Activated B cell treated with CpG ODN at 0.5 μM for 24 hours (primary cell): ENCODE data around the gene AMFR. TPM values are rescaled to one million over a fixed set of nuclear protein-coding genes. Genes with fewer than 3 reads are reported as not detected.
A peak's percentile ranks its signal among the peaks of the same experiment; 100 is the strongest.

Source experiments
- ATAC-seq: fragments of 200-7000 bp; cut with Tn5 transposase; one replicate; pipeline ENCODE4 v1.10.0; 2021; ENCODE audit warnings: low read depth, mild to moderate bottlenecking, moderate library complexity
- CTCF ChIA-PET: fragments of 350-600 bp; sonication (Branson Sonifier 250); formaldehyde crosslinking; loops from one replicate; lab custom pipeline; 2021; ENCODE audit warnings: antibody characterized with exemption; lab: Charles Lee
- POLR2A ChIA-PET: fragments of 350-600 bp; sonication (Branson Sonifier 250); formaldehyde crosslinking; loops from one replicate; lab custom pipeline; 2021; ENCODE audit warnings: antibody characterized with exemption; lab: Charles Lee
- DNase-seq: peaks from one replicate; pipeline ENCODE4 v3.0.0; 2022
- H3K27ac Mint-ChIP-seq: one replicate; pipeline ENCODE4 v1.8.0; 2020; ENCODE audit warnings: mixed read lengths
- H3K27me3 Mint-ChIP-seq: one replicate; pipeline ENCODE4 v1.8.0; 2021; ENCODE audit warnings: mixed read lengths
- H3K36me3 Mint-ChIP-seq: one replicate; pipeline ENCODE4 v1.8.0; 2021; ENCODE audit warnings: low read depth, mixed read lengths
- H3K4me1 Mint-ChIP-seq: one replicate; pipeline ENCODE4 v1.8.0; 2021; ENCODE audit warnings: mixed read lengths
- H3K4me3 Mint-ChIP-seq: one replicate; pipeline ENCODE4 v1.8.0; 2020; ENCODE audit warnings: mild to moderate bottlenecking, mixed read lengths
- H3K9me3 Mint-ChIP-seq: one replicate; pipeline ENCODE4 v1.8.0; 2020; ENCODE audit warnings: mixed read lengths
- CTCF ChIP-seq: fragments of 200-600 bp; IDR thresholded peaks from one replicate; pipeline ENCODE4 v1.8.0; 2022; ENCODE audit warnings: antibody characterized with exemption, mild to moderate bottlenecking
- intact Hi-C: fragments of 100-400 bp; cut with micrococcal nuclease; formaldehyde crosslinking; loops from one replicate; pipeline ENCODE4 v1.15.1; 2024
- total RNA-seq: library from RNA; stranded (reverse); gene quantifications from 2 replicates; pipeline ENCODE4 v1.2.3, GENCODE V29; 2022

AMFR gene
- total RNA-seq, 1 donor from 2014 or later: 134 TPM

GRCh38 chr16:56451753-56452689 lies 26.7 kb upstream of the AMFR start:
- ChIA-PET CTCF (interaction anchor here (1.0 to 1.5 kb wide), 3 partner anchors 24 to 250 kb away, joined by 4 to 5 read pairs (median 4); no protein-coding TSS in a partner anchor), POLR2A (interaction anchor here (0.7 to 1.4 kb wide), 11 partner anchors 8 to 734 kb away, joined by 3 to 9 read pairs (median 3); partner anchors contain the start of genes AMFR, BBS2, PSME3IP1 and RSPRY1)
- DNase-seq: no peak
- peak; percentile 35 for ATAC-seq
- Mint-ChIP-seq H3K9me3 (no peaks in the 10 kb centered on the region), H3K4me1 (peaks cover 39% of the 10 kb centered on the region), H3K36me3 (peaks cover 60% of the 10 kb centered on the region), H3K27ac (peak overlapping the region; percentile 97), H3K27me3 (no peaks in the 10 kb centered on the region), H3K4me3 (peak overlapping the region; percentile 99)
- TF ChIP-seq CTCF: no peak
- intact Hi-C loops: loop anchor here (1.0 kb wide), 5 partner anchors 27 to 734 kb away; partner anchors contain the start of genes AMFR, PSME3IP1 and RSPRY1

GRCh38 chr16:56450986-56451752 lies 25.8 kb upstream of the AMFR start, which contains the start of the genes NUDT21 and OGFOD1:
NUDT21 (minus strand) TSS chr16:56451332; CDS start chr16:56451202, 130 bp downstream.
OGFOD1 (plus strand) TSS chr16:56451554; CDS start chr16:56451613, 59 bp downstream.
- H3K9me3 Mint-ChIP-seq: no peaks in the 10 kb centered on the region
- peaks cover 61% of the 10 kb centered on the region for H3K36me3 Mint-ChIP-seq
- H3K27me3 Mint-ChIP-seq: no peaks in the 10 kb centered on the region
- DNase-seq: peak; percentile 73
- peaks cover 41% of the 10 kb centered on the region for H3K4me1 Mint-ChIP-seq
- peak within 1 kb of the TSS; percentile 99 for H3K4me3 Mint-ChIP-seq
- intact Hi-C loops: loop anchor here (1.0 kb wide), 5 partner anchors 26 to 735 kb away; partner anchors contain the start of genes AMFR, PSME3IP1 and RSPRY1
- H3K27ac Mint-ChIP-seq: peak within 1 kb of the TSS; percentile 97
- TF ChIP-seq CTCF: no peak
- ChIA-PET CTCF (interaction anchor here (1.0 to 1.5 kb wide), 3 partner anchors 23 to 250 kb away, joined by 4 to 5 read pairs (median 4); no protein-coding TSS in a partner anchor), POLR2A (interaction anchor here (0.5 to 1.4 kb wide), 12 partner anchors 9 to 735 kb away, joined by 3 to 9 read pairs (median 4); partner anchors contain the start of genes BBS2, PSME3IP1 and RSPRY1)
- ATAC-seq: peak; percentile 99

- Mint-ChIP-seq H3K9me3 (no peaks in the 10 kb centered on the region), H3K4me1 (peaks cover 41% of the 10 kb centered on the region), H3K27ac (peak overlapping the region; percentile 97), H3K27me3 (no peaks in the 10 kb centered on the region), H3K36me3 (peaks cover 61% of the 10 kb centered on the region), H3K4me3 (peak overlapping the region; percentile 99)
- CTCF ChIA-PET: interaction anchor here (1.0 to 1.5 kb wide), 3 partner anchors 23 to 251 kb away, joined by 4 to 5 read pairs (median 4); no protein-coding TSS in a partner anchor
- POLR2A ChIA-PET: interaction anchor here (0.5 to 1.4 kb wide), 10 partner anchors 8 to 735 kb away, joined by 3 to 9 read pairs (median 5); partner anchors contain the start of genes BBS2, PSME3IP1 and RSPRY1
- TF ChIP-seq CTCF: no peak
- DNase-seq (no peak), ATAC-seq (no peak)
- intact Hi-C loops: no loop called here
Observed at GRCh38 chr16:56450275-56450985, 25.1 kb upstream of the AMFR start.

- CTCF ChIA-PET: no interaction called here
- H3K27ac Mint-ChIP-seq: no peak overlapping the region
Observed at GRCh38 chr16:56448005-56448404, 22.7 kb upstream of the AMFR start.

More at GRCh38 chr16:56448005-56448404, 22.7 kb upstream of the AMFR start:
- no peak for TF ChIP-seq CTCF
- no peak for DNase-seq
- Mint-ChIP-seq H3K9me3 (no peaks in the 10 kb centered on the region), H3K27me3 (no peaks in the 10 kb centered on the region), H3K36me3 (peaks cover 55% of the 10 kb centered on the region), H3K4me3 (no peak overlapping the region), H3K4me1 (peaks cover 41% of the 10 kb centered on the region)
- ATAC-seq: no peak
- POLR2A ChIA-PET: no interaction called here
- intact Hi-C loops: no loop called here
